Natural killer cell (primary cell): ENCODE measurements around the gene FN3KRP. TPM values are rescaled to one million over a fixed set of nuclear protein-coding genes. Genes with fewer than 3 reads are reported as not detected.

Experiments used
- ATAC-seq, 3 donors: fragments of 150-1000 bp in 2 of 3; fragments of 200-7000 bp in 1 of 3; cut with Tn5 transposase; 1 replicate in 1 of 3; 2 replicates in 2 of 3; pipeline ENCODE4 v1.10.0; 2021; ENCODE audit warnings: mild to moderate bottlenecking in 2 of 3, moderate library complexity in 2 of 3
- DNase-seq, 2 donors: peaks; one replicate each; pipeline versions ENCODE4 v3.0.0 to v3.0.0-alpha.2; 2013 to 2021; ENCODE audit warnings: mixed read lengths in 1 of 2
- H3K27ac ChIP-seq: one replicate; pipeline ENCODE4 v1.5.1; 2013; ENCODE audit warnings: mild to moderate bottlenecking, low read length
- H3K27me3 ChIP-seq: one replicate; pipeline ENCODE4 v1.6.1; 2013; ENCODE audit warnings: low read length; ENCODE audit not compliant: control insufficient read depth, insufficient read depth
- H3K36me3 ChIP-seq: one replicate; pipeline ENCODE4 v1.6.1; 2013; ENCODE audit warnings: low read length; ENCODE audit not compliant: control insufficient read depth, insufficient read depth
- H3K4me1 ChIP-seq: one replicate; pipeline ENCODE4 v1.6.1; 2013; ENCODE audit warnings: low read length; ENCODE audit not compliant: control insufficient read depth, insufficient read depth
- H3K4me3 ChIP-seq: one replicate; pipeline ENCODE4 v1.5.1; 2013; ENCODE audit warnings: low read length
- H3K9me3 ChIP-seq: one replicate; pipeline ENCODE4 v1.6.1; 2013; ENCODE audit warnings: low read length; ENCODE audit not compliant: control insufficient read depth, insufficient read depth
- H3K27ac Mint-ChIP-seq, 2 donors: one replicate each; pipeline ENCODE4 v1.8.0; 2022; ENCODE audit warnings: mild to moderate bottlenecking in 2 of 2, mixed read lengths in 2 of 2, moderate library complexity in 1 of 2
- H3K27me3 Mint-ChIP-seq, 2 donors: one replicate each; pipeline ENCODE4 v1.8.0; 2022; ENCODE audit warnings: low read depth in 2 of 2, mixed read lengths in 2 of 2
- H3K36me3 Mint-ChIP-seq: one replicate; pipeline ENCODE4 v1.8.0; 2022; ENCODE audit warnings: mixed read lengths
- H3K4me1 Mint-ChIP-seq, 2 donors: one replicate each; pipeline ENCODE4 v1.8.0; 2022; ENCODE audit warnings: mixed read lengths in 2 of 2
- H3K4me3 Mint-ChIP-seq: one replicate; pipeline ENCODE4 v1.8.0; 2022; ENCODE audit warnings: mild to moderate bottlenecking, moderate library complexity, mixed read lengths
- H3K9me3 Mint-ChIP-seq, 2 donors: one replicate each; pipeline ENCODE4 v1.8.0; 2022; ENCODE audit warnings: mixed read lengths in 2 of 2
- WGBS: methylation state at CpG from one replicate; pipeline ENCODE4 v1.1.7; 2013; ENCODE audit warnings: missing lambda C conversion rate; ENCODE audit not compliant: insufficient coverage; 5-methylcytosine and 5-hydroxymethylcytosine counted together
- intact Hi-C: fragments of 100-400 bp; cut with micrococcal nuclease; formaldehyde crosslinking; loops from one replicate; pipeline ENCODE4 v1.14.2; 2022
- total RNA-seq, 4 donors: library from RNA; stranded (reverse); fragments of 120-200 nt in 1 of 4; gene quantifications; one replicate each; pipeline versions ENCODE4 v1.2.3 to v1.2.4, GENCODE V29; 2013 to 2022
- TF ChIP-seq, protein P1 (sequence below): fragments of 200-600 bp; IDR thresholded peaks from one replicate; pipeline ENCODE4 v1.8.0; 2022; ENCODE audit warnings: antibody characterized with exemption

FN3KRP gene
- total RNA-seq, 3 donors from 2014 or later (not counting 1 experiment from before 2014, with no cell fraction given) = 29.4 to 42.3 (median 32.0) TPM

DNA sequence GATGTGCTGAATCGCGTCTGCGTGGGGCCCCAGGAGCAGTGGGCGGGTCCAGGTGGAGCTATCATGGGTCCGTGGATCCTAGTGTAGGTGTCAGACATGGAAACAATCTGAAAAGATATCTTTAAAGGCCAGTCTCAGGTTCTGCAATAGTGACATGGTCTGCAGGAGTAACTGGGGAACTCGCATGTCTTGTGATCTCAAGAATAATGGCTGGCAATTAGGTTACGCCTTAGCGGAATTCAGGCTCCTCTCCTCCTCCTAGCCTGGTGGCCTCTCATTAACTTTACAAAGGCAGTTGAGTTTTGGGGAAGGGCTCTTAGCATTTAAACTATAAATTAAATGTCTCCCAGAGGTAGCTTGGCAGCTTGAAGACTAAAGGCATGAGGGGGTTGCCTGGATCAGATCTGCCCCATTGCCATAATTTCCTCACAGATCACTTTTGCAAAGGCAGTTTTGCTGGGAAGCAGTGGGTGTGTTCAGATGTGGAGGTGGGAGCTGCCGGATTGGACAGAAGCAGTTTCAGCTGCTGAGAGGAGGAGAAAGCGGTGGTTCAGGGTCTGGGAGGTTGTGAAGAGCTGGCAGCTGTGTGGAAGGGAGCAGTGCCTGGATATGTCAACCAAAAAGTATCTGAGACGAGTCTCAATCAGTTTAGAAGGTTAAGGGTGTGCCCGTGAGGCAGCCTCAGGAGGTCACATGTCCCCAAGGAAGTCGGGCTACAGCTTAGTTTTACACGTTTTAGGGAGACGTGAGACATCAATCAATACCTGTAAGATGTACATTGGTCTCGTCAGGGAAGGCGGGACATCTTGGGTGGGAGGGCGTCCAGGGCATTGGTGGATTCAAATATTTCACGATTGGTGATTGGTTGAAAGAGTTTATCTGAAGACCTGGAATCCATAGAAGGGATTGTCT, 38.0 kb downstream of the FN3KRP start:
- Histone ChIP-seq H3K9me3 (no peaks in the 10 kb centered on the region), H3K36me3 (peaks cover 2% of the 10 kb centered on the region), H3K27me3 (no peaks in the 10 kb centered on the region), H3K27ac (no peak overlapping the region), H3K4me3 (no peak overlapping the region), H3K4me1 (peaks cover 19% of the 10 kb centered on the region)
- DNase-seq = peak in 1 of 2 donors; percentile 21
- Mint-ChIP-seq H3K9me3 (no peaks in the 10 kb centered on the region), H3K27ac (no peak overlapping the region), H3K27me3 (no peaks in the 10 kb centered on the region), H3K4me3 (peak overlapping the region; percentile 37), H3K36me3 (no peaks in the 10 kb centered on the region), H3K4me1 (peaks cover 0 to 23% of the 10 kb centered on the region in 2 donors)
- TF ChIP-seq, protein P1, sequence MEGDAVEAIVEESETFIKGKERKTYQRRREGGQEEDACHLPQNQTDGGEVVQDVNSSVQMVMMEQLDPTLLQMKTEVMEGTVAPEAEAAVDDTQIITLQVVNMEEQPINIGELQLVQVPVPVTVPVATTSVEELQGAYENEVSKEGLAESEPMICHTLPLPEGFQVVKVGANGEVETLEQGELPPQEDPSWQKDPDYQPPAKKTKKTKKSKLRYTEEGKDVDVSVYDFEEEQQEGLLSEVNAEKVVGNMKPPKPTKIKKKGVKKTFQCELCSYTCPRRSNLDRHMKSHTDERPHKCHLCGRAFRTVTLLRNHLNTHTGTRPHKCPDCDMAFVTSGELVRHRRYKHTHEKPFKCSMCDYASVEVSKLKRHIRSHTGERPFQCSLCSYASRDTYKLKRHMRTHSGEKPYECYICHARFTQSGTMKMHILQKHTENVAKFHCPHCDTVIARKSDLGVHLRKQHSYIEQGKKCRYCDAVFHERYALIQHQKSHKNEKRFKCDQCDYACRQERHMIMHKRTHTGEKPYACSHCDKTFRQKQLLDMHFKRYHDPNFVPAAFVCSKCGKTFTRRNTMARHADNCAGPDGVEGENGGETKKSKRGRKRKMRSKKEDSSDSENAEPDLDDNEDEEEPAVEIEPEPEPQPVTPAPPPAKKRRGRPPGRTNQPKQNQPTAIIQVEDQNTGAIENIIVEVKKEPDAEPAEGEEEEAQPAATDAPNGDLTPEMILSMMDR = no peak
- 91% methylated on average over 17 of the region's 19 CpGs for WGBS
- ATAC-seq = no peak
- intact Hi-C loops = no loop called here

DNA sequence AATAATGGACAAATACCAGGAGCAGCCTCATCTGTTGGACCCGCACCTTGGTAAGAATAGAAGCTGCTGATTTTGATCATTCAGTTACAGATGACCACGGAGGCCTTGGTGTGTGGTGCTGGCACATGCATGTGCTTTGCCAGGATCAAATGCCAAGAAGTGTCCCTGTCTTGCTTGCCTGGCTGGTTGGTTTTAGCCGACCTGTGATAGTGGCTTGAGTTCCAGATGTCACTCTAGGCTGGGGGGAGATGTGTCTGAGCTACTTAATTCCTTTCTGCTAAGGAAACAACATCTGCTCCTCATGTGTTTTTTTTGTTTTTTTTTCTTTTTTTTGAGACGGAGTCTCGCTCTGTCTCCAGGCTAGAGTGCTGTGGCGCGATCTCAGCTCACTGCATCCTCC, 39.7 kb downstream of the FN3KRP start:
- peak overlapping the region in 1 of 2 donors; percentile 17 for H3K27ac Mint-ChIP-seq

DNA sequence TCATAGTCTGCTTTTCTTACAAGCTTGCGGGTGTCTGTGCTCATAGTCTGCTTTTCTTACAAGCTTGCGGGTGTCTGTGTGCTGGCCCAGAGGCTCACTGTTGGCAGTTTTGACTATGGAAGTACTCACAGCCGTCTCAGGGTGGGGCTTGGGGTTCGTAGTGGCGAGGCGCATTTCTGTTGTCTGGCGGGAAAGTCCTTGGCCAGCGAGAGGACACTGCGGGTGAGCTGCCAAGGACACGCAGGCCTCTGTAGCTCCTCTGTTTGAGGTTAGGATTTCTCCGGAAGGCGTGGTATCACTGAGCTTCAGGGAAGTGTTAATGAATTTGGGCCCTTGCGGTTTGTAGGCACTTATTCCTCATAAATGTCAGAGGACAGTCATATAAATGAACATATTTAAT, 48.9 kb downstream of the FN3KRP start:
- Mint-ChIP-seq H3K27me3 (no peaks in the 10 kb centered on the region), H3K9me3 (no peaks in the 10 kb centered on the region), H3K27ac (no peak overlapping the region), H3K36me3 (no peaks in the 10 kb centered on the region), H3K4me1 (no peaks in the 10 kb centered on the region), H3K4me3 (no peak overlapping the region)
- TF ChIP-seq, protein P1 = no peak
- Histone ChIP-seq H3K27ac (no peak overlapping the region), H3K4me3 (no peak overlapping the region), H3K4me1 (no peaks in the 10 kb centered on the region), H3K36me3 (peaks cover 25% of the 10 kb centered on the region), H3K27me3 (no peaks in the 10 kb centered on the region), H3K9me3 (no peaks in the 10 kb centered on the region)
- ATAC-seq = no peak
- intact Hi-C loops = no loop called here
- no peak for DNase-seq
- WGBS = 98% methylated on average over 13 of the region's 13 CpGs

More for the DNA sequence above, 39.7 kb downstream of the FN3KRP start:
- H3K36me3 ChIP-seq = peaks cover 4% of the 10 kb centered on the region
- H3K36me3 Mint-ChIP-seq = no peaks in the 10 kb centered on the region
- intact Hi-C loops = no loop called here
- peaks cover 15% of the 10 kb centered on the region for H3K4me1 ChIP-seq
- peaks cover 0 to 23% of the 10 kb centered on the region in 2 donors for H3K4me1 Mint-ChIP-seq
- ATAC-seq (no peak), DNase-seq (no peak)
- H3K9me3 Mint-ChIP-seq = no peaks in the 10 kb centered on the region
- no peaks in the 10 kb centered on the region for H3K27me3 ChIP-seq
- 97% methylated on average over 7 of the region's 7 CpGs for WGBS
- TF ChIP-seq, protein P1 = no peak
- no peak overlapping the region for H3K27ac ChIP-seq
- no peaks in the 10 kb centered on the region for H3K27me3 Mint-ChIP-seq
- H3K4me3 Mint-ChIP-seq = no peak overlapping the region
- no peaks in the 10 kb centered on the region for H3K9me3 ChIP-seq
- H3K4me3 ChIP-seq = no peak overlapping the region
